Right lobe of liver (tissue), 6 donors: ENCODE measurements around the gene UQCC2. TPM values are rescaled to one million over a fixed set of nuclear protein-coding genes. Genes with fewer than 3 reads are reported as not detected.

ENCODE experiments used
- ATAC-seq, 4 donors: fragments of 200-7000 bp; cut with Tn5 transposase; one replicate each; pipeline ENCODE4 v1.9.1; 2020; ENCODE audit warnings: mild to moderate bottlenecking in 4 of 4, moderate library complexity in 4 of 4
- DNase-seq, 3 donors: peaks; one replicate each; pipeline ENCODE4 v3.0.0-alpha.2; 2020
- H3K27ac ChIP-seq, 3 donors: fragments of 200-600 bp; one replicate each; pipeline ENCODE4 v1.8.0; 2022
- H3K27me3 ChIP-seq, 2 donors: fragments of 200-600 bp; one replicate each; pipeline ENCODE4 v1.8.0; 2022
- H3K36me3 ChIP-seq, 4 donors: fragments of 200-600 bp; sonication (generic) in 1 of 4; one replicate each; pipeline versions ENCODE4 v1.5.1 to v1.8.0; 2017 to 2022; ENCODE audit warnings: control low read depth in 1 of 4
- H3K4me1 ChIP-seq, 4 donors: fragments of 200-600 bp; sonication (generic) in 1 of 4; one replicate each; pipeline versions ENCODE4 v1.5.1 to v1.8.0; 2017 to 2022; ENCODE audit warnings: control low read depth in 1 of 4
- H3K4me3 ChIP-seq, 3 donors: fragments of 200-600 bp; one replicate each; pipeline ENCODE4 v1.8.0; 2022
- H3K9me3 ChIP-seq, 4 donors: fragments of 200-600 bp; sonication (generic) in 1 of 4; one replicate each; pipeline versions ENCODE4 v1.5.1 to v1.8.0; 2017 to 2022; ENCODE audit warnings: control low read depth in 1 of 4
- POLR2A ChIP-seq: fragments of 450-650 bp; IDR thresholded peaks from one replicate; pipeline ENCODE4 v1.6.1; 2017; ENCODE audit warnings: antibody characterized with exemption, mild to moderate bottlenecking
- WGBS: methylation state at CpG from one replicate; pipeline ENCODE4 v1.1.6; 2018; ENCODE audit warnings: low coverage, low lambda C conversion rate; ENCODE audit not compliant: insufficient coverage; ENCODE audit errors: missing lambda C conversion rate; 5-methylcytosine and 5-hydroxymethylcytosine counted together
- intact Hi-C, 2 donors: fragments of 100-400 bp; cut with DNase I; formaldehyde crosslinking; loops; one replicate each; pipeline versions ENCODE4 v1.11.2 to v1.14.1; 2022
- total RNA-seq, 6 experiments: library from RNA; depleted of rRNA in 2 of 6; stranded (reverse); fragments of >200 nt in 2 of 6; fragmentation: NEBNext Ultra II Directional in 3 of 6; extraction: Animal tissue kit (Norgen Biotek cat#: 25700) in 3 of 6; gene quantifications; one replicate each; pipeline versions ENCODE4 v1.1.0 to v1.2.4, GENCODE V29; 2016 to 2023
- TF ChIP-seq, protein P1 (sequence below), 4 donors: fragments of 200-600 bp in 3 of 4; fragments of 450-650 bp in 1 of 4; IDR thresholded peaks; one replicate each; pipeline versions ENCODE4 v1.5.1 to v1.8.0; 2016 to 2022; ENCODE audit warnings: antibody characterized with exemption in 4 of 4, mild to moderate bottlenecking in 2 of 4
- donor health status: DM: no; HTN: yes; CAD: no.
- donor health status: DM: no; HTN: no; CAD: no.
- donor health status: DM: no; HTN: no; CAD: no.
- donor health status: DM: no; HTN: yes; CAD: no.
- donor health status: DM: no; HTN: yes; CAD: no.

The UQCC2 gene
- total RNA-seq, 6 experiments from 2014 or later, result 23.7 to 38.4 (median 31.5) TPM

GRCh38 chr6:33698494-33698893 is 13.0 kb downstream of the UQCC2 start:
- intact Hi-C loops, result no loop called here
- Histone ChIP-seq H3K4me3 (no peak overlapping the region), H3K27me3 (no peaks in the 10 kb centered on the region), H3K27ac (no peak overlapping the region), H3K36me3 (peaks cover 0 to 6% (median 3%) of the 10 kb centered on the region in 4 donors), H3K9me3 (no peaks in the 10 kb centered on the region), H3K4me1 (peaks cover 0 to 2% (median 0%) of the 10 kb centered on the region in 4 donors)
- WGBS, result 81% methylated on average over 8 of the region's 10 CpGs
- no peak for DNase-seq
- no peak for ATAC-seq
- no peak for TF ChIP-seq POLR2A

DNA sequence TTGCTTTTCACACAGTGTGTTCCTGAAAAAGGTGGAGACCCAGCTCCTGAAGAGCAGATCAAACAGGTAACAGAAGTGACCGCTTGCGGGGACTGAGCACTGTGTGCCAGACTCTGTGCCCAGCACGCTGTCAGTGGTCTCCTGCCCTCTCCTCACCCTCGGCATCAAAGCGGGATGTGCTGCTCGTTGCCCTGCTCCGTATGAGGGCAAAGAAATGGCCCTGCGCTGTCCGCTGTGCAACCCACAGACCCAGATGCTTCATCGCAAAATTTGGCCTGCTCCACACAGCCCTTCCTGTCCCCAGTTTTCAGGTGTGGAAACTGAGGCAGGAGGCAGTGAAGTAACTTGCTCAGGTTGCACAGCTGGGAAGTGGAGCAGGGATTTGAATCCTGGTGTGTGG is 13.7 kb downstream of the UQCC2 start:
- DNase-seq (no peak), ATAC-seq (no peak)
- peaks cover 0 to 6% (median 3%) of the 10 kb centered on the region in 4 donors for H3K36me3 ChIP-seq
- TF ChIP-seq, protein P1, sequence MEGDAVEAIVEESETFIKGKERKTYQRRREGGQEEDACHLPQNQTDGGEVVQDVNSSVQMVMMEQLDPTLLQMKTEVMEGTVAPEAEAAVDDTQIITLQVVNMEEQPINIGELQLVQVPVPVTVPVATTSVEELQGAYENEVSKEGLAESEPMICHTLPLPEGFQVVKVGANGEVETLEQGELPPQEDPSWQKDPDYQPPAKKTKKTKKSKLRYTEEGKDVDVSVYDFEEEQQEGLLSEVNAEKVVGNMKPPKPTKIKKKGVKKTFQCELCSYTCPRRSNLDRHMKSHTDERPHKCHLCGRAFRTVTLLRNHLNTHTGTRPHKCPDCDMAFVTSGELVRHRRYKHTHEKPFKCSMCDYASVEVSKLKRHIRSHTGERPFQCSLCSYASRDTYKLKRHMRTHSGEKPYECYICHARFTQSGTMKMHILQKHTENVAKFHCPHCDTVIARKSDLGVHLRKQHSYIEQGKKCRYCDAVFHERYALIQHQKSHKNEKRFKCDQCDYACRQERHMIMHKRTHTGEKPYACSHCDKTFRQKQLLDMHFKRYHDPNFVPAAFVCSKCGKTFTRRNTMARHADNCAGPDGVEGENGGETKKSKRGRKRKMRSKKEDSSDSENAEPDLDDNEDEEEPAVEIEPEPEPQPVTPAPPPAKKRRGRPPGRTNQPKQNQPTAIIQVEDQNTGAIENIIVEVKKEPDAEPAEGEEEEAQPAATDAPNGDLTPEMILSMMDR (IDR thresholded peaks at IDR 0.05), result no peak
- TF ChIP-seq POLR2A, result no peak
- peaks cover 0 to 2% (median 0%) of the 10 kb centered on the region in 4 donors for H3K4me1 ChIP-seq
- intact Hi-C loops, result no loop called here
- H3K4me3 ChIP-seq, result no peak overlapping the region
- WGBS, result 100% methylated on average over 4 of the region's 10 CpGs
- no peak overlapping the region for H3K27ac ChIP-seq
- no peaks in the 10 kb centered on the region for H3K27me3 ChIP-seq
- no peaks in the 10 kb centered on the region for H3K9me3 ChIP-seq

DNA sequence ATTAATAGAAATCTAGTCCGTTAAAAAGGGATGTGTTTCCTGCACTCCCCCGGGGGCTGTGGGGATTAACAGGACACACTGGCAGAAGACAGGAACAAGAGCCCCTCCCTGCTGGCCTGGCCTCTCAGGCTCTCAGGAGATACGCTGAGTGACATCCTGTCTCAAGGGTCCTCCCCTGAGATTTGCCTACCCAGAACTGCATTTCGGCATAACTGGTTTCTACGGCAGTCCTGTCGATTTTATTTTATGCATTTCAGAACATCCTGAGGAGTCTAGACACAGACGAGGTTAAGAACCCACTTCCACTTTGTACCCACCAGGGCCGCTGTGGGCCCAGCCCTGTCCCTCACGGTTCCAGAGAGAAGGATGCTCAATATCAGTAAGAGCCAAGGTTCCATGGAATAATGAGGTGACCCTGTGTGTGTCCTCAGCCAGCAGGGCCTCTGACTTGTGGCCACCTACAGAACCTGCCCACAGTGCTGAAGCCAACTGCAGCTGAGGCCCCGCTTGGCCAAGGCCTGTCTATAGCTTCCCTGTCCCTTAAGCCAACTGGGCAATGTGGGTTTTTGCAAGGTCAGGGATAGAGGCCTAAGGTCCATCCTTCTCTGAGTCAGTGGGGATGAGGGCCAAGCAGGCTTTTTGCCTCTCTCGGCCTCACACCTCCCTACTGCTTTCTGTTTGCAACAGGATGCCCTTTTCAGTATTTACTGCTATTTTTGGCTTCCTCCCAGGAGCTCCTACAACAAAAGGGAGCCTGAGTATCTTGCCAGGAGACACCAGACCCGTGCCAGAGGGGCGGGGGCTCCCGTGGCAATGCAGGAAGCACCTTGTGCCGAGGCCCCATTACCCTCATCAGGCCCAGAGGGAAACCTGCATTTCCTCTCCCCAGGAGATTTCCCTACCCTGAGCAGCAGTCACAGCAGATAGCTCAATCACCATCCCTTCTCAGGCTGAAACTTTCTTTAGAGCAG is 14.7 kb downstream of the UQCC2 start:
- DNase-seq (no peak), ATAC-seq (peak; percentile 35 to 50 (median 40))
- Histone ChIP-seq H3K4me3 (no peak overlapping the region), H3K27me3 (no peaks in the 10 kb centered on the region), H3K27ac (peak overlapping the region in 2 of 3 donors; percentile 8 to 24), H3K36me3 (peaks cover 0 to 6% (median 3%) of the 10 kb centered on the region in 4 donors), H3K4me1 (peaks cover 0 to 2% (median 0%) of the 10 kb centered on the region in 4 donors), H3K9me3 (no peaks in the 10 kb centered on the region)
- intact Hi-C loops, result no loop called here
- 62% methylated on average over 12 of the region's 15 CpGs for WGBS
- TF ChIP-seq POLR2A, result no peak
- TF ChIP-seq, protein P1 (IDR thresholded peaks at IDR 0.05), result no peak

GRCh38 chr6:33696076-33696475 is 15.4 kb downstream of the UQCC2 start:
- intact Hi-C loops, result no loop called here

More at GRCh38 chr6:33696076-33696475, 15.4 kb downstream of the UQCC2 start:
- H3K27ac ChIP-seq, result no peak overlapping the region
- DNase-seq (peak in 1 of 3 donors; percentile 12), ATAC-seq (no peak)
- H3K4me1 ChIP-seq, result peaks cover 0 to 2% (median 0%) of the 10 kb centered on the region in 4 donors
- H3K4me3 ChIP-seq, result no peak overlapping the region
- H3K9me3 ChIP-seq, result no peaks in the 10 kb centered on the region
- no peaks in the 10 kb centered on the region for H3K27me3 ChIP-seq
- WGBS, result 86% methylated on average over 6 of the region's 10 CpGs
- H3K36me3 ChIP-seq, result peaks cover 0 to 6% (median 3%) of the 10 kb centered on the region in 4 donors
- TF ChIP-seq, protein P1 (IDR thresholded peaks at IDR 0.05), result no peak
- no peak for TF ChIP-seq POLR2A
